HCT116 (cell line): ENCODE data around the gene ARHGEF35. TPM values are rescaled to one million over a fixed set of nuclear protein-coding genes. Genes with fewer than 3 reads are reported as not detected.
"Not testable (repeated sequence)": the region's sequence is repeated elsewhere in the genome, so short reads cannot be mapped to it uniquely, and the experiment has no call there.

Experiments
- ATAC-seq: fragments of 200-7000 bp; cut with Tn5 transposase; 2 replicates; pipeline ENCODE4 v1.9.1; 2020; ENCODE audit warnings: mild to moderate bottlenecking, moderate library complexity
- BruUV-seq: library from RNA; stranded (reverse); fragments of 400-500 nt; replicated peaks from 2 replicates; lab custom pipeline; 2021; lab: Mats Ljungman, UMichigan
- CTCF ChIA-PET: fragments of 300-600 bp; sonication (Branson Sonifier 250); formaldehyde crosslinking; loops from one replicate; lab custom pipeline; 2021; ENCODE audit warnings: antibody characterized with exemption; lab: Charles Lee
- POLR2A ChIA-PET: fragments of 300-600, 350-600 bp; sonication (Branson Sonifier 250); formaldehyde crosslinking; loops from one replicate; lab custom pipeline; 2021; ENCODE audit warnings: antibody characterized with exemption; lab: Charles Lee
- RAD21 ChIA-PET, 2 experiments: fragments of 300-600 bp; sonication (Branson Sonifier 250); formaldehyde crosslinking; loops; one replicate each; lab custom pipeline; 2023; ENCODE audit warnings: low total read pairs in 2 of 2; ENCODE audit not compliant: uncharacterized antibody in 2 of 2, unreplicated experiment in 2 of 2, low non-redundant PET in 1 of 2; lab: Charles Lee
- DNase-seq: peaks from one replicate; pipeline ENCODE4 v3.0.0-alpha.2; 2010; ENCODE audit warnings: low read depth, low spot score
- H2AFZ ChIP-seq: fragments of 200-600 bp; shearing (Covaris generic), sonication (generic); 2 replicates; pipeline ENCODE4 v1.6.1; 2017; ENCODE audit warnings: low read depth, mixed run types, mixed read lengths, antibody characterized with exemption, low read length; ENCODE audit not compliant: poor library complexity, severe bottlenecking
- H3K27ac ChIP-seq: 2 replicates; pipeline ENCODE4 v1.5.1; 2012; ENCODE audit warnings: low read depth, low read length
- H3K27me3 ChIP-seq: fragments of 200-600 bp; sonication (generic); 2 replicates; pipeline ENCODE4 v1.6.1; 2016; ENCODE audit warnings: mixed run types, low read length, mixed read lengths; ENCODE audit not compliant: insufficient read depth
- H3K36me3 ChIP-seq, 2 experiments: fragments of 200-500 bp in 1 of 2; fragments of 200-600 bp in 1 of 2; sonication (Bioruptor generic) in 1 of 2; sonication (generic) in 1 of 2; 2 replicates each; pipeline versions ENCODE4 v1.5.1 to v1.6.1; 2014 to 2016; ENCODE audit warnings: low read length in 2 of 2, inconsistent platforms in 1 of 2, mixed read lengths in 1 of 2, mixed run types in 1 of 2; ENCODE audit not compliant: insufficient read depth in 2 of 2, control insufficient read depth in 1 of 2
- H3K4me1 ChIP-seq, 2 experiments: fragments of 200-600 bp in 1 of 2; sonication (generic) in 1 of 2; 2 replicates each; pipeline versions ENCODE4 v1.5.1 to v1.6.1; 2012 to 2017; ENCODE audit warnings: low read length in 2 of 2, inconsistent platforms in 1 of 2, mild to moderate bottlenecking in 1 of 2, mixed read lengths in 1 of 2, mixed run types in 1 of 2, moderate library complexity in 1 of 2; ENCODE audit not compliant: insufficient read depth in 2 of 2, control insufficient read depth in 1 of 2
- H3K4me2 ChIP-seq: fragments of 200-600 bp; sonication (generic); 2 replicates; pipeline ENCODE4 v1.6.1; 2017; ENCODE audit warnings: mixed run types, low read length, mixed read lengths
- H3K4me3 ChIP-seq, 2 experiments: fragments of 200-600 bp in 1 of 2; sonication (generic) in 1 of 2; replicated peaks in 1 of 2; 2 replicates each; pipeline ENCODE4 v1.5.1; 2011 to 2016; ENCODE audit warnings: low read length in 2 of 2, control low read depth in 1 of 2, low read depth in 1 of 2, mild to moderate bottlenecking in 1 of 2, mixed read lengths in 1 of 2, mixed run types in 1 of 2
- H3K79me2 ChIP-seq: fragments of 200-600 bp; sonication (generic); 2 replicates; pipeline ENCODE4 v1.6.1; 2017; ENCODE audit warnings: mild to moderate bottlenecking, mixed run types, low read length, moderate library complexity, mixed read lengths; ENCODE audit not compliant: insufficient read depth
- H3K9ac ChIP-seq: fragments of 200-600 bp; sonication (generic); 2 replicates; pipeline ENCODE4 v1.6.1; 2016; ENCODE audit warnings: low read length, mixed read lengths
- H3K9me2 ChIP-seq: fragments of 200-600 bp; sonication (generic), shearing (Covaris generic); 2 replicates; pipeline ENCODE4 v1.6.1; 2017; ENCODE audit warnings: mixed run types, mild to moderate bottlenecking, moderate library complexity; ENCODE audit not compliant: insufficient read depth
- H3K9me3 ChIP-seq, 2 experiments: fragments of 200-500 bp in 1 of 2; fragments of 200-600 bp in 1 of 2; sonication (Bioruptor generic) in 1 of 2; sonication (generic) in 1 of 2; 2 replicates each; pipeline ENCODE4 v1.6.1; 2014 to 2017; ENCODE audit warnings: low read length in 2 of 2, mixed read lengths in 2 of 2, inconsistent platforms in 1 of 2, low read depth in 1 of 2, mild to moderate bottlenecking in 1 of 2, mixed run types in 1 of 2, moderate library complexity in 1 of 2; ENCODE audit not compliant: control insufficient read depth in 1 of 2, insufficient read depth in 1 of 2
- H4K20me1 ChIP-seq: fragments of 200-600 bp; sonication (generic), shearing (Covaris generic); 2 replicates; pipeline ENCODE4 v1.6.1; 2017; ENCODE audit warnings: mixed run types, mild to moderate bottlenecking, moderate library complexity; ENCODE audit not compliant: insufficient read depth
- EGR1 ChIP-seq: IDR thresholded peaks from 2 replicates; pipeline ENCODE4 v1.6.1; 2012; ENCODE audit warnings: low read depth
- EZH2phosphoT487 ChIP-seq: fragments of 200-600 bp; IDR thresholded peaks from 2 replicates; pipeline ENCODE4 v1.6.1; 2018; ENCODE audit warnings: antibody characterized with exemption, borderline replicate concordance
- FOSL1 ChIP-seq: IDR thresholded peaks from 2 replicates; pipeline ENCODE4 v1.6.1; 2012; ENCODE audit warnings: low read depth
- POLR2AphosphoS5 ChIP-seq: IDR thresholded peaks from 2 replicates; pipeline ENCODE4 v1.6.1; 2011; ENCODE audit warnings: mild to moderate bottlenecking, low read depth, low read length, moderate library complexity
- RAD21 ChIP-seq: IDR thresholded peaks from 2 replicates; pipeline ENCODE4 v1.6.1; 2012; ENCODE audit warnings: low read depth, mild to moderate bottlenecking
- SP1 ChIP-seq: IDR thresholded peaks from 2 replicates; pipeline ENCODE4 v1.6.1; 2012; ENCODE audit warnings: low read depth
- ZFX ChIP-seq: fragments of 450-650 bp; IDR thresholded peaks from 2 replicates; pipeline ENCODE4 v1.6.1; 2017
- ZNF274 ChIP-seq: fragments of 200-500 bp; sonication (Bioruptor generic); IDR thresholded peaks from 2 replicates; pipeline ENCODE4 v1.6.1; 2014; ENCODE audit warnings: mild to moderate bottlenecking, low read depth, low read length, inconsistent platforms
- intact Hi-C: fragments of 100-400 bp; cut with micrococcal nuclease; formaldehyde crosslinking; loops from 2 replicates; pipeline ENCODE4 v1.10.0; 2022
- total RNA-seq: library from RNA; stranded (reverse); gene quantifications from one replicate; pipeline ENCODE4 v1.2.1, GENCODE V29; 2021; ENCODE audit not compliant: unreplicated experiment
- TF ChIP-seq, protein P1 (sequence below): IDR thresholded peaks from 2 replicates; pipeline ENCODE4 v1.6.1; 2012
- TF ChIP-seq, protein P2 (sequence below), 3 experiments: fragments of 200-600 bp in 1 of 3; sonication (generic) in 1 of 3; IDR thresholded peaks in 2 of 3; conservative IDR thresholded peaks in 1 of 3; 2 replicates each; pipeline ENCODE4 v1.5.1; 2012 to 2017; ENCODE audit warnings: low read depth in 2 of 3, low read length in 2 of 3, antibody characterized with exemption in 1 of 3, borderline replicate concordance in 1 of 3, control low read depth in 1 of 3, mild to moderate bottlenecking in 1 of 3, mixed read lengths in 1 of 3, mixed run types in 1 of 3, moderate library complexity in 1 of 3; ENCODE audit not compliant: insufficient read depth in 1 of 3
- TF ChIP-seq, protein P3 (sequence below): IDR thresholded peaks from 2 replicates; pipeline ENCODE4 v1.6.1; 2012

The ARHGEF35 gene
- total RNA-seq, 1 experiment from 2014 or later = 17.4 TPM

DNA sequence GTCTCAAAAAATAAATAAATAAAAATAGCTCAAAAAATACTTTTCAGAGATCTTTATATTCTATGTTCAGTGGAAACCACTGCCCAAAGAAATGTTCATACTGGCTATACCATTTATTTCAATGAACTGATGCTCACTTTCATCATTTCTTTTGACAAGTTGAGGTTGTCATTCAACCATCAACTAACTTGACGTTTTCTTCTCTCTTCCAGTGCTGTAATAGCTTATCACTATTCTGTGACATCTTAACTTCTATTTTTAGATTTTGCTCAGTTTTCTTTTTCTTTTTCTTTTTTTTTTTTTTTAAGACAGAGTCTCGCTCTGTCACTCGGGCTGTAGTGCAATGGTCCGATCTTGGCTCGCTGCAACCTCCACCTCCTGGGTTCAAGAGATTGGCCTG is 21.0 kb downstream of the ARHGEF35 start:
- no peaks in the 10 kb centered on the region for H3K27me3 ChIP-seq
- TF ChIP-seq ZNF274 = no peak
- TF ChIP-seq, protein P1, sequence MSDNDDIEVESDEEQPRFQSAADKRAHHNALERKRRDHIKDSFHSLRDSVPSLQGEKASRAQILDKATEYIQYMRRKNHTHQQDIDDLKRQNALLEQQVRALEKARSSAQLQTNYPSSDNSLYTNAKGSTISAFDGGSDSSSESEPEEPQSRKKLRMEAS = no peak
- TF ChIP-seq POLR2AphosphoS5 = no peak
- no peak for TF ChIP-seq ZFX
- TF ChIP-seq, protein P2, sequence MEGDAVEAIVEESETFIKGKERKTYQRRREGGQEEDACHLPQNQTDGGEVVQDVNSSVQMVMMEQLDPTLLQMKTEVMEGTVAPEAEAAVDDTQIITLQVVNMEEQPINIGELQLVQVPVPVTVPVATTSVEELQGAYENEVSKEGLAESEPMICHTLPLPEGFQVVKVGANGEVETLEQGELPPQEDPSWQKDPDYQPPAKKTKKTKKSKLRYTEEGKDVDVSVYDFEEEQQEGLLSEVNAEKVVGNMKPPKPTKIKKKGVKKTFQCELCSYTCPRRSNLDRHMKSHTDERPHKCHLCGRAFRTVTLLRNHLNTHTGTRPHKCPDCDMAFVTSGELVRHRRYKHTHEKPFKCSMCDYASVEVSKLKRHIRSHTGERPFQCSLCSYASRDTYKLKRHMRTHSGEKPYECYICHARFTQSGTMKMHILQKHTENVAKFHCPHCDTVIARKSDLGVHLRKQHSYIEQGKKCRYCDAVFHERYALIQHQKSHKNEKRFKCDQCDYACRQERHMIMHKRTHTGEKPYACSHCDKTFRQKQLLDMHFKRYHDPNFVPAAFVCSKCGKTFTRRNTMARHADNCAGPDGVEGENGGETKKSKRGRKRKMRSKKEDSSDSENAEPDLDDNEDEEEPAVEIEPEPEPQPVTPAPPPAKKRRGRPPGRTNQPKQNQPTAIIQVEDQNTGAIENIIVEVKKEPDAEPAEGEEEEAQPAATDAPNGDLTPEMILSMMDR (IDR thresholded peaks at IDR 0.05 in 2 of 3, conservative IDR thresholded peaks at IDR 0.05 in 1 of 3; ENCODE audit: borderline replicate concordance in 1 of 3, insufficient read depth in 1 of 3, low read depth in 2 of 3, low read length in 2 of 3) = no peak
- no peak for TF ChIP-seq RAD21
- TF ChIP-seq, protein P3, sequence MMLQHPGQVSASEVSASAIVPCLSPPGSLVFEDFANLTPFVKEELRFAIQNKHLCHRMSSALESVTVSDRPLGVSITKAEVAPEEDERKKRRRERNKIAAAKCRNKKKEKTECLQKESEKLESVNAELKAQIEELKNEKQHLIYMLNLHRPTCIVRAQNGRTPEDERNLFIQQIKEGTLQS = no peak
- TF ChIP-seq EGR1 = no peak
- TF ChIP-seq FOSL1 = no peak
- TF ChIP-seq EZH2phosphoT487 = no peak
- no peak for TF ChIP-seq SP1
- TF ChIP-seq, all 23 proteins: peak for 0
- ChIA-PET CTCF (no interaction called here), RAD21 (no interaction called here), POLR2A (no interaction called here)
- no TSS peak for BruUV-seq
- Histone ChIP-seq H3K4me3 (no peak overlapping the region), H3K9ac (no peak overlapping the region), H4K20me1 (no peaks in the 10 kb centered on the region), H3K4me2 (no peak overlapping the region), H2AFZ (no peak overlapping the region), H3K79me2 (no peaks in the 10 kb centered on the region), H3K9me2 (no peaks in the 10 kb centered on the region), H3K4me1 (no peaks in the 10 kb centered on the region), H3K27ac (no peak overlapping the region), H3K9me3 (no peaks in the 10 kb centered on the region), H3K36me3 (no peaks in the 10 kb centered on the region)
- intact Hi-C loops = loop anchor here (5.0 kb wide), 1 partner anchor 258 kb away; no protein-coding TSS in a partner anchor
- ATAC-seq (no peak), DNase-seq (no peak)

DNA sequence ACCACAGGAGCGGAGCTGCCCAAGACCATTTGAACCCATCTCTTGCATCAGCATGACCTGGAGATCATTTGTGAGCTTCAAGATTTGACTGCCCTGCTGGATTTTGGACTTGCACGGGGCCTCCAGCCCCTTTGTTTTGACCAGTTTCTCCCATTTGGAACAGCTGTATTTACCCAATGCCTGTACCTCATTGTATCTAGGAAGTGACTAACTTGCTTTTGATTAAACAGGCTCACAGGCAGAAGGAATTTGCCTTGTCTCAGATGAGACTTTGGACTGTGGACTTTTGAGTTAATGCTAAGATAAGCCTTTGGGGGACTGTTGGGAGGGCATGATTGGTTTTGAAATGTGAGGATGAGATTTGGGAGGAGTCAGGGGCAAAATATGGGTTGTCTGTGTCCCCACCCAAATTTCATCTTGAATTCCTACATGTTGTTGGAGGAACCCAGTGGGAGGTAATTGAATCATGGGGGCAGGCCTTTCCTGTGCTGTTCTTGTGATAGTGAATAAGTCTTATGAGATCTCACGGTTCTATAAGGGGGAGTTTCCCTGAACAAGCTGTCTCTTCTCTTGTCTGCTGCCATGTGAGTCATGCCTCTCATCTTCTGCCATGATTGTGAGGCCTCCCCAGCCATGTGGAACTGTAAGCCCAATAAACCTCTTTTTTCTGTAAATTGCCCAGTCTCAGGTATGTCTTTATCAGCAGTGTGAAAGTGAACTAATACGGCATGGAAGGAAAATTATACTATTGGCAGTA is 23.9 kb downstream of the ARHGEF35 start:
- H3K36me3 ChIP-seq, ATAC-seq, H3K27me3 ChIP-seq, intact Hi-C loops, POLR2A ChIA-PET, DNase-seq, H3K27ac ChIP-seq, CTCF ChIA-PET, BruUV-seq, H3K9me2 ChIP-seq, H3K9ac ChIP-seq, H3K4me1 ChIP-seq, H3K79me2 ChIP-seq, H4K20me1 ChIP-seq, RAD21 ChIA-PET, H3K4me3 ChIP-seq, H2AFZ ChIP-seq, H3K9me3 ChIP-seq, H3K4me2 ChIP-seq: not testable (repeated sequence)
